Activated CD8-positive, alpha-beta T cell treated with anti-CD3 and anti-CD28 coated beads for 36 hours (primary cell): Measurements from ENCODE around the gene TNIK. TPM values are rescaled to one million over a fixed set of nuclear protein-coding genes. Genes with fewer than 3 reads are reported as not detected.

ENCODE experiments used
- ATAC-seq: fragments of 200-7000 bp; cut with Tn5 transposase; one replicate; pipeline ENCODE4 v1.10.0; 2021; ENCODE audit warnings: mild to moderate bottlenecking, moderate library complexity
- CTCF ChIA-PET: fragments of 350-600 bp; sonication (Branson Sonifier 250); formaldehyde crosslinking; loops from one replicate; lab custom pipeline; 2021; ENCODE audit warnings: antibody characterized with exemption; lab: Charles Lee
- POLR2A ChIA-PET: fragments of 350-600 bp; sonication (Branson Sonifier 250); formaldehyde crosslinking; loops from one replicate; lab custom pipeline; 2021; ENCODE audit warnings: antibody characterized with exemption; lab: Charles Lee
- DNase-seq: peaks from one replicate; pipeline ENCODE4 v3.0.0-alpha.2; 2020
- H3K27ac Mint-ChIP-seq: one replicate; pipeline ENCODE4 v1.8.0; 2021; ENCODE audit warnings: mild to moderate bottlenecking, mixed read lengths
- H3K27me3 Mint-ChIP-seq: one replicate; pipeline ENCODE4 v1.8.0; 2021; ENCODE audit warnings: mixed read lengths
- H3K36me3 Mint-ChIP-seq: one replicate; pipeline ENCODE4 v1.8.0; 2021; ENCODE audit warnings: low read depth, mixed read lengths
- H3K4me1 Mint-ChIP-seq: one replicate; pipeline ENCODE4 v1.8.0; 2021; ENCODE audit warnings: low read depth, mixed read lengths
- H3K4me3 Mint-ChIP-seq: one replicate; pipeline ENCODE4 v1.8.0; 2021; ENCODE audit warnings: mild to moderate bottlenecking, moderate library complexity, mixed read lengths
- H3K9me3 Mint-ChIP-seq: one replicate; pipeline ENCODE4 v1.8.0; 2021; ENCODE audit warnings: mixed read lengths
- CTCF ChIP-seq: fragments of 200-600 bp; IDR thresholded peaks from one replicate; pipeline ENCODE4 v1.8.0; 2022; ENCODE audit warnings: antibody characterized with exemption, mild to moderate bottlenecking
- intact Hi-C: fragments of 100-400 bp; cut with micrococcal nuclease; formaldehyde crosslinking; loops from one replicate; pipeline ENCODE4 v1.10.0; 2022
- total RNA-seq, 2 experiments: library from RNA; stranded (reverse); gene quantifications; one replicate each; pipeline ENCODE4 v1.2.3, GENCODE V29; 2021

Gene TNIK
- total RNA-seq, 2 experiments from 2014 or later: 25.1 to 28.8 TPM

- DNase-seq (no peak), ATAC-seq (no peak)
- Mint-ChIP-seq H3K4me1 (peaks cover 62% of the 10 kb centered on the region), H3K36me3 (peaks cover 8% of the 10 kb centered on the region), H3K9me3 (no peaks in the 10 kb centered on the region), H3K4me3 (no peak overlapping the region), H3K27me3 (no peaks in the 10 kb centered on the region), H3K27ac (no peak overlapping the region)
- intact Hi-C loops: no loop called here
- POLR2A ChIA-PET: no interaction called here
- CTCF ChIA-PET: interaction anchor here (0.8 kb wide), 1 partner anchor 257 kb away, joined by 3 read pairs; no protein-coding TSS in a partner anchor
- no peak for TF ChIP-seq CTCF
Observed at GRCh38 chr3:171444001-171444690, 16.1 kb downstream of the TNIK start.

GRCh38 chr3:171443211-171443957, 16.8 kb downstream of the TNIK start:
- TF ChIP-seq CTCF: no peak
- DNase-seq: no peak
- Mint-ChIP-seq H3K36me3 (peaks cover 8% of the 10 kb centered on the region), H3K4me3 (no peak overlapping the region), H3K4me1 (peaks cover 61% of the 10 kb centered on the region), H3K27me3 (no peaks in the 10 kb centered on the region), H3K27ac (no peak overlapping the region), H3K9me3 (no peaks in the 10 kb centered on the region)
- ATAC-seq: no peak
- intact Hi-C loops: no loop called here
- CTCF ChIA-PET: interaction anchor here (0.7 to 1.2 kb wide), 3 partner anchors 9 to 256 kb away, joined by 3 to 4 read pairs (median 3); no protein-coding TSS in a partner anchor
- POLR2A ChIA-PET: interaction anchor here (1.1 kb wide), 1 partner anchor 15 kb away, joined by 4 read pairs; no protein-coding TSS in a partner anchor

GRCh38 chr3:171442184-171442583, 18.0 kb downstream of the TNIK start:
- intact Hi-C loops: no loop called here
- no peak overlapping the region for H3K27ac Mint-ChIP-seq
- no peak for TF ChIP-seq CTCF
- H3K4me3 Mint-ChIP-seq: no peak overlapping the region
- POLR2A ChIA-PET: interaction anchor here (1.1 kb wide), 1 partner anchor 14 kb away, joined by 4 read pairs; no protein-coding TSS in a partner anchor
- ATAC-seq (no peak), DNase-seq (no peak)
- H3K9me3 Mint-ChIP-seq: no peaks in the 10 kb centered on the region
- peaks cover 8% of the 10 kb centered on the region for H3K36me3 Mint-ChIP-seq
- CTCF ChIA-PET: no interaction called here
- H3K4me1 Mint-ChIP-seq: peaks cover 69% of the 10 kb centered on the region
- H3K27me3 Mint-ChIP-seq: no peaks in the 10 kb centered on the region

- Mint-ChIP-seq H3K36me3 (peaks cover 8% of the 10 kb centered on the region), H3K4me3 (no peak overlapping the region), H3K4me1 (peaks cover 73% of the 10 kb centered on the region), H3K27me3 (no peaks in the 10 kb centered on the region), H3K9me3 (no peaks in the 10 kb centered on the region), H3K27ac (no peak overlapping the region)
- ATAC-seq: no peak
- intact Hi-C loops: no loop called here
- ChIA-PET CTCF (no interaction called here), POLR2A (no interaction called here)
- DNase-seq: no peak
- no peak for TF ChIP-seq CTCF
Observed at GRCh38 chr3:171441381-171441780, 18.8 kb downstream of the TNIK start.
